Measurements from ENCODE around the gene PLET1.
A peak's percentile ranks its signal among the peaks of the same experiment; 100 is the strongest.

PLET1 gene, protein sequence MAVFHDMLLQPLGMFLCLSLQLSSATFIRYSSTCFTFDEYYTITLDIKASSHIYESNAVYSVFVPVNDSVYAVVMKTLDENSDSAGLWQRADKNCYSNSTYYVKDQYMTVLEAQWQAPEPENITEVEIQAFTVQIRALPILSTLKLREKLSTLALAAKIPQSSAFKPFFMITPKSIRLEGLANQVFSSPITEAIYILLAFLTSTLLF

DNA sequence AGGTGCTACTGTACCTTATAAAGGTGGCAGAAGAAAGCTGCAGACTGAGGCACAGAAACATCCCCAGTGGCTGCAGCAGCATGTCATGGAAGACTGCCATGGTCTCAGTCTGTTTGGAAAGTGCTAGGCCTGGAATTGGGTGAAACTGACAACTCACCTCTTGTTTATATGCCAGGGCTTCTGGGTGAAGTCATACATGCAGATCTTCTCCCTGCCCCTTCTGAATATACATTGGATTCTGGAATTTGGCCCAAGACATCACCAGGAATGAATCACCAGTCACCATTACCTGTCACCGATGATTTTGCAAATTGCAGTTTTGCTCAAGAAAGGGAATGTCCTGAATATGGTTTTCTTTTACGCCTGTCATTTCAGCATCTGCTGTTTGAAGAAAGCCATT, at the start of gene PLET1:
Gene PLET1 (minus strand): TSS at position 371 of the 400 bp plus-strand sequence. CDS start 271 bp downstream, at position 100.
- H3K4me3 ChIP-seq (ENCODE audit: low read length in 2 of 2), result no peak within 1 kb of the TSS
- H3K27me3 ChIP-seq (ENCODE audit: control insufficient read depth in 1 of 2, insufficient read depth in 2 of 2, low read length in 2 of 2), result no peaks in the 10 kb centered on the region
- H3K36me3 ChIP-seq (ENCODE audit: control insufficient read depth in 2 of 2, insufficient read depth in 2 of 2, low read length in 2 of 2), result no peaks in the 10 kb centered on the region
- peaks cover under 1% of the 10 kb centered on the region for H3K4me1 ChIP-seq (ENCODE audit: control insufficient read depth, insufficient read depth, low read length)
- no peaks in the 10 kb centered on the region for H3K9me3 ChIP-seq (ENCODE audit: control insufficient read depth in 2 of 2, low read length in 2 of 2)
- no peak within 1 kb of the TSS for H3K9ac ChIP-seq (ENCODE audit: low read length in 2 of 2)
- no peak within 1 kb of the TSS for H3K27ac ChIP-seq (ENCODE audit: low read length)

DNA sequence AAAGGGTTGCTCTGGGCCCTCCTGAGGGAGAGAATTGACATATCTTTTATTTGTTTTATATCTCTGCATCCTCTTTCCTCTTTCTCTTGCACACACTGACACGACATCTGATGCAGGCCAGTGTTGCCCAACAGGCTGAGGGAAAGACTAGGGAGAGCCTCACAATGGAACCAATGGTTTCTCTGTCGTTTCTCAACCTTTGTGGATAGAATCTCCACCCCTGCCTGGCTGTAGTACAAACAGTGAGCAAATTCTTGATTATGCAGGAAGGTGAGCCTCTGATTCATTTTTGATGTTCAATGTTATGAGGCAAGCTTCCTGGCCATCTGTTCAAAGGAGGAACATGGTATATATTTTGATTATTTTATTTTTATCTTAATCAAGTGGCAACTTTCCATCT, 49.8 kb upstream of the PLET1 start:
- no peaks in the 10 kb centered on the region for H3K27me3 ChIP-seq (ENCODE audit: control insufficient read depth in 1 of 2, insufficient read depth in 2 of 2, low read length in 2 of 2)
- no peak overlapping the region for H3K27ac ChIP-seq (ENCODE audit: low read length)
- no peaks in the 10 kb centered on the region for H3K9me3 ChIP-seq (ENCODE audit: control insufficient read depth in 2 of 2, low read length in 2 of 2)
- no peaks in the 10 kb centered on the region for H3K4me1 ChIP-seq (ENCODE audit: control insufficient read depth, insufficient read depth, low read length)
- no peak overlapping the region for H3K4me3 ChIP-seq (ENCODE audit: low read length in 2 of 2)
- H3K9ac ChIP-seq (ENCODE audit: low read length in 2 of 2), result no peak overlapping the region
- H3K36me3 ChIP-seq (ENCODE audit: control insufficient read depth in 2 of 2, insufficient read depth in 2 of 2, low read length in 2 of 2), result no peaks in the 10 kb centered on the region

DNA sequence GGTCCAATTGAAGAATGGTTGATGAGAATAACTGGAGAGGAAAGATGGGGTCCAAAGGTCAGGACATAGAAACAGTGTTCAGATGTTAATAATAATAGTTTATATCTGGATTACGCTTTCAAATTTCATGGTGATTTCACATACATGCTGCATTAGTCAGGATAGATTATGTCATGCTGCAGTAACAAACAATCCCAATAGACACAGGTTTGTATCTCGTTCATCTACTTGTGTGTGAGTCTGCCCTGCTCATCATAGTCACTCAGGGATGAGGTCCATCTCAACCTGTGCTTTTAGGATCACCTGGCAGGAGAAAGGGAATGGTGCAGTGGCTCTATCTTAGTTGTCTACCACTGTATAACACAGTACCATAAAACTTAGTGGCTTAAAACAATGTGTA, 48.0 kb upstream of the PLET1 start:
- Histone ChIP-seq H3K27ac (ENCODE audit: low read length) (no peak overlapping the region), H3K27me3 (ENCODE audit: control insufficient read depth in 1 of 2, insufficient read depth in 2 of 2, low read length in 2 of 2) (no peaks in the 10 kb centered on the region), H3K9me3 (ENCODE audit: control insufficient read depth in 2 of 2, low read length in 2 of 2) (no peaks in the 10 kb centered on the region), H3K4me1 (ENCODE audit: control insufficient read depth, insufficient read depth, low read length) (no peaks in the 10 kb centered on the region), H3K36me3 (ENCODE audit: control insufficient read depth in 2 of 2, insufficient read depth in 2 of 2, low read length in 2 of 2) (no peaks in the 10 kb centered on the region), H3K4me3 (ENCODE audit: low read length in 2 of 2) (no peak overlapping the region), H3K9ac (ENCODE audit: low read length in 2 of 2) (no peak overlapping the region)

DNA sequence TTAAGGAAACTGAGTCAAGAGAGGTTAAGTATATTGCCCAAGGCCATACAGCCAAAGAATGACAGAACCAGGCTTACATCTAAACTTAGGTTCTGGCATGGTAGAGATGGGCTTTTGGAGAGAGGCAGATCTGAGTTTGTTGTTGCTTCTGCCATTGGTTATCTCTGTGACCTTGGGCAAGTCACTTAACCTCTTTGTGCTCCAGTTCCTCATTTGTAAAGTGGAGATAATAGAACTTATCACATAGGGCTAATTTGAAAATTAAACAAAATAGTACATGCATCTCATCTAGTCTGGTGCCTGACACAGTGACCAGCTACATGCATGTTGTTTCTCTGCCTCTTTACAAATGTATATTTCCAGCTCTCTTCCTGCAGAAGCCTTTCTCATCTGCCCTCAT, 47.0 kb upstream of the PLET1 start:
- Histone ChIP-seq H3K36me3 (ENCODE audit: control insufficient read depth in 2 of 2, insufficient read depth in 2 of 2, low read length in 2 of 2) (no peaks in the 10 kb centered on the region), H3K27ac (ENCODE audit: low read length) (no peak overlapping the region), H3K9me3 (ENCODE audit: control insufficient read depth in 2 of 2, low read length in 2 of 2) (no peaks in the 10 kb centered on the region), H3K4me1 (ENCODE audit: control insufficient read depth, insufficient read depth, low read length) (peaks cover 1% of the 10 kb centered on the region), H3K4me3 (ENCODE audit: low read length in 2 of 2) (no peak overlapping the region), H3K9ac (ENCODE audit: low read length in 2 of 2) (no peak overlapping the region), H3K27me3 (ENCODE audit: control insufficient read depth in 1 of 2, insufficient read depth in 2 of 2, low read length in 2 of 2) (no peaks in the 10 kb centered on the region)

DNA sequence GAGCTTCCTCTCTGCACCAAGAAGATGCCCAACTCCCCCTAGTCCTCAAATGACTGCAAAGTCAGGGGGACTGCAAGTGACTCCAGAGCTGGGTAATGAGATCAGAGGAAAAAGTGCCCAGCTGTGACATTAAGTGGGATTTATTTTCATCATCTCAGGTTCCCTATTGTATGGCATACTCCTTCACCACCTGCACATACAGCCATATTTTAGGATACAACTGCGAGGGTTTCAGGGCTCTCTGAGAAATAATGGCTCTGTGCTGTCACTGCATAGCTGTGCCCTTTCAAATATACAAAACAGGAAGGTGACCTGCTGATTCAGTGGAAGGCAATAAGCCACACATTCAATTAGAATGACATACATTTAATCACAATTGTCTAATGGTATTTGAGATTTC, 45.6 kb upstream of the PLET1 start:
- no peak overlapping the region for H3K4me3 ChIP-seq (ENCODE audit: low read length in 2 of 2)
- H3K9ac ChIP-seq (ENCODE audit: low read length in 2 of 2), result no peak overlapping the region
- H3K4me1 ChIP-seq (ENCODE audit: control insufficient read depth, insufficient read depth, low read length), result peaks cover 5% of the 10 kb centered on the region
- H3K27ac ChIP-seq (ENCODE audit: low read length), result no peak overlapping the region
- H3K27me3 ChIP-seq (ENCODE audit: control insufficient read depth in 1 of 2, insufficient read depth in 2 of 2, low read length in 2 of 2), result no peaks in the 10 kb centered on the region
- H3K9me3 ChIP-seq (ENCODE audit: control insufficient read depth in 2 of 2, low read length in 2 of 2), result no peaks in the 10 kb centered on the region
- no peaks in the 10 kb centered on the region for H3K36me3 ChIP-seq (ENCODE audit: control insufficient read depth in 2 of 2, insufficient read depth in 2 of 2, low read length in 2 of 2)

DNA sequence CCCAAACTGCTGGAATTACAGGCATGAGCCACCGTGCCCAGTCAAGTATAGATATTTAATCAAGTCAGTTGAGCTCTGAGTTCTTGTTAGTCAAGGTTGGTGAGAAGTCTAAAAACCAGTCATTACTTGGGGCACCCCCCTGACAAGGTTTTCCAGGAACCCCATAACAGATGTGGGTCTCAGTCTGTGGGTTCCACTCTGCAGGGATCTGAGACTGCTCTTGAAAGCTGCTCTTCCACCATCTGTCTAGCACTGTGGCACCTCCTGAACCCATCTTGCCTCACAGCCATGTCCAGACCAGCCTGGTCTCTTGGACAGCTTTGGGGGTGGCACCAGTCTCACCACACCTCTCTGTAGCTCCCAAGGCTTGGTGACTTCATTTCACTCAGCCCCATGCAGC, 44.3 kb upstream of the PLET1 start:
- Histone ChIP-seq H3K4me3 (ENCODE audit: low read length in 2 of 2) (no peak overlapping the region), H3K4me1 (ENCODE audit: control insufficient read depth, insufficient read depth, low read length) (peaks cover 11% of the 10 kb centered on the region), H3K36me3 (ENCODE audit: control insufficient read depth in 2 of 2, insufficient read depth in 2 of 2, low read length in 2 of 2) (no peaks in the 10 kb centered on the region), H3K27me3 (ENCODE audit: control insufficient read depth in 1 of 2, insufficient read depth in 2 of 2, low read length in 2 of 2) (no peaks in the 10 kb centered on the region), H3K9ac (ENCODE audit: low read length in 2 of 2) (no peak overlapping the region), H3K9me3 (ENCODE audit: control insufficient read depth in 2 of 2, low read length in 2 of 2) (no peaks in the 10 kb centered on the region), H3K27ac (ENCODE audit: low read length) (no peak overlapping the region)

DNA sequence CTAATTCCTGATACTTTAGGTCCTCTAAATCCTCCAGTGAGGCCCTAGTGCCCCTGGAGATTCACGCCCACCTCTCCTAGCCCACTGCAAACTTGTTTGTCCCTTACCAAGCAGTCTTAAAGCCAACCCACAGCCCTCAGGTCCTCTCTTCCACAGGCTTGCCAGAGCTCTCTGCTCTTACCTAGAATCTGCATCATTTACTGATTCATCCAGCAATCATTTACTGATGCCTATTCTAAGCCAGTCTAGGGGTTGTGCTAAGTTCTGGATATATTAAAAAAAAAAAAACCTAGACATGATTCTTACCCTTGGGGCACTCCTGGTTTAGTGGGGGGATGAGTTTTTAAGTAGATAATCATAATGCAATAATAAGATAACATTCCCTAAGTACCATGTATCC, 43.0 kb upstream of the PLET1 start:
- no peaks in the 10 kb centered on the region for H3K27me3 ChIP-seq (ENCODE audit: control insufficient read depth in 1 of 2, insufficient read depth in 2 of 2, low read length in 2 of 2)
- no peak overlapping the region for H3K4me3 ChIP-seq (ENCODE audit: low read length in 2 of 2)

DNA sequence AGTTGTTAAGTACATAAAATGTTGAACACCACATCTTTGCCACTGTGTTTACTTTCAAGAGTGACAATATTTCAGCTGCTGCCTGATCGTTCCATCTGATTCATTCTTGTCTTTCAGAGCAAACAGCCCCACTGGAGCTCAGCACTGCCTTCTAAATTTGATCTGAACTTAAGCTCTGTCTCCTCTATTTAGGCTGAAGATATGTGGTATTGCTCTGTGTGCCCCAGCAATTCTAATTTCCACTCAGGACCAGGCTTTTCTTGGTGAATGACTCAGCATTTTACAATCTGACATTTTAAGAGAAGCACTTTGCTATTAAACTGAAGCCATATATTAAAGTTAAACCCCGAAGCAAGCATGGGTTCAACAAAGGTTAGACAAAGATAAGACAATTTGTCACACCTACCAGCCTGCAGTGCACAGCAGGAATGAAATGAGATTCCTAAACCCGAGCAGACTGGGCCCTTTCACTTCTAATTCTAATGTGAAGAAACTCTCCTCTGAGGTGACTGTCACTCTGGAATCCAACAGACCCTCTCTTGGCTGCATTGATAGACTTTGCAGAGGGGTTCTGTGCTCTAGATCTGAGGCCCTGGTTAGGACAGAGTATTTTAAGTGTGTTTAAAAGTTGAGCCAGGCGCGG, 41.7 kb upstream of the PLET1 start:
- Histone ChIP-seq H3K4me1 (ENCODE audit: control insufficient read depth, insufficient read depth, low read length) (peaks cover 23% of the 10 kb centered on the region), H3K27ac (ENCODE audit: low read length) (no peak overlapping the region), H3K27me3 (ENCODE audit: control insufficient read depth in 1 of 2, insufficient read depth in 2 of 2, low read length in 2 of 2) (no peaks in the 10 kb centered on the region), H3K36me3 (ENCODE audit: control insufficient read depth in 2 of 2, insufficient read depth in 2 of 2, low read length in 2 of 2) (peaks cover 0 to 3% of the 10 kb centered on the region in 2 donors), H3K9ac (ENCODE audit: low read length in 2 of 2) (no peak overlapping the region), H3K4me3 (ENCODE audit: low read length in 2 of 2) (no peak overlapping the region), H3K9me3 (ENCODE audit: control insufficient read depth in 2 of 2, low read length in 2 of 2) (no peaks in the 10 kb centered on the region)

More for the DNA sequence above, 43.0 kb upstream of the PLET1 start:
- Histone ChIP-seq H3K36me3 (ENCODE audit: control insufficient read depth in 2 of 2, insufficient read depth in 2 of 2, low read length in 2 of 2) (no peaks in the 10 kb centered on the region), H3K9me3 (ENCODE audit: control insufficient read depth in 2 of 2, low read length in 2 of 2) (no peaks in the 10 kb centered on the region), H3K9ac (ENCODE audit: low read length in 2 of 2) (no peak overlapping the region), H3K4me1 (ENCODE audit: control insufficient read depth, insufficient read depth, low read length) (peaks cover 18% of the 10 kb centered on the region), H3K27ac (ENCODE audit: low read length) (no peak overlapping the region)

DNA sequence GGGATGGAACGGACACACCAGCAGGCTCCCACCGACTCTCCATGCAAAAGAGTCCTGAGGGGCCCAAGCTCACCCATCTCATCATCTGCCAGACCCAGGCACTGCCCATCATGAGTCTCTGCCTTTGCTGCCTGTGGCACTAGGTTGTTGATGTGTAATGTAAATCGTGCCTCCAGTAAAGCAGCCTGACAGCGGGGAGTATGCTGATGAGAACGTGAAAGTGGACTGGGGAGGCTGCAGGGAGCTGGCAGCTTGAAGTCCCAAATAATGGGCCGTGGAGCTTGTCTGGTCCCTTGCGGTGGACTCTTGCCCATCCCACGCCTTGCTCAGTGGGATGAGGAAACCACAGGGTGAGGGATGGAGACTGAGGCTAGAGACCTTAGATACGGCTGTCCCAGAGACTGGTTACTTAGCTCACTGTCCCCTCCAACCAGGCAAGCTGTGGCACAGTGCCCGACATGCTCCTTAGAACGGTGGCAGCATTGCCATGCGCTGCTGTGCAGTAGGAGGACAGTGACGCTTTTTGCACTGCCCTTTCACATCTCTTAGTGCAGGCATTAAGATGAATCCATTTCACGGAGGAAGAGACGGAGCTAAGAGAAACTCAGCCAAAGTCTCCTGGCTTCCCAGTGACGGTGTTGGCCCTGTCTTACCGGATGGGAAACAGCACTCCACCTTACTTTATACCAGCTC, 39.6 kb upstream of the PLET1 start:
- H3K9ac ChIP-seq (ENCODE audit: low read length in 2 of 2), result peak overlapping the region in 1 of 2 donors; percentile 5
- no peak overlapping the region for H3K27ac ChIP-seq (ENCODE audit: low read length)
- no peaks in the 10 kb centered on the region for H3K9me3 ChIP-seq (ENCODE audit: control insufficient read depth in 2 of 2, low read length in 2 of 2)
- H3K36me3 ChIP-seq (ENCODE audit: control insufficient read depth in 2 of 2, insufficient read depth in 2 of 2, low read length in 2 of 2), result peaks cover 2 to 5% of the 10 kb centered on the region in 2 donors
- peak overlapping the region in 1 of 2 donors; percentile 35 for H3K4me3 ChIP-seq (ENCODE audit: low read length in 2 of 2)
- H3K4me1 ChIP-seq (ENCODE audit: control insufficient read depth, insufficient read depth, low read length), result peaks cover 23% of the 10 kb centered on the region
- H3K27me3 ChIP-seq (ENCODE audit: control insufficient read depth in 1 of 2, insufficient read depth in 2 of 2, low read length in 2 of 2), result no peaks in the 10 kb centered on the region

DNA sequence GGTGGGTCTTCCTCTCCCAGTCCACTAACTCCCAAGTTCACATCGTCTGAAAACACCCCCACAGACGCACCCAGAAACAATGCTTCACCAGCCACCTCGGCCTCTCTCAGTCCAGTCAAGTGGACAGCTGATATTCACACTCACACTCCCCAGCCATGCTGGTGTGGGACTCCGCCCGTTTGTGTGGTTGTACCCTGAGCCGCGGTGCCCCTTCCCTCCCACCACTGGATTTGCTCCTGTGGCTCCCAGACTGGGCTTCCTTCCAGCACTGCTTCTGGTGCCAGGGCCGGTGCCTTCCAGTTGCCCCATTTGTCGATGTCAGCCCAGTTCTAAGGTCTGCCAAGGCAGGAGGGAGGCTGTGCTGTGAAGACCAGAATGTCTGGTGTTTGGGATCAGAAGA, 37.9 kb upstream of the PLET1 start:
- peaks cover 23% of the 10 kb centered on the region for H3K4me1 ChIP-seq (ENCODE audit: control insufficient read depth, insufficient read depth, low read length)
- H3K9ac ChIP-seq (ENCODE audit: low read length in 2 of 2), result no peak overlapping the region
- peak overlapping the region; percentile 6 for H3K27ac ChIP-seq (ENCODE audit: low read length)
- H3K4me3 ChIP-seq (ENCODE audit: low read length in 2 of 2), result peak overlapping the region in 1 of 2 donors; percentile 8
- H3K27me3 ChIP-seq (ENCODE audit: control insufficient read depth in 1 of 2, insufficient read depth in 2 of 2, low read length in 2 of 2), result no peaks in the 10 kb centered on the region
- H3K9me3 ChIP-seq (ENCODE audit: control insufficient read depth in 2 of 2, low read length in 2 of 2), result no peaks in the 10 kb centered on the region
- peaks cover 2 to 5% of the 10 kb centered on the region in 2 donors for H3K36me3 ChIP-seq (ENCODE audit: control insufficient read depth in 2 of 2, insufficient read depth in 2 of 2, low read length in 2 of 2)
